Mesendoderm (in vitro differentiated cells): Measurements from ENCODE around the gene FILIP1L.
"Not testable (repeated sequence)": the region's sequence is repeated elsewhere in the genome, so short reads cannot be mapped to it uniquely, and the experiment has no call there.

Source experiments
- DNase-seq: peaks from one replicate; pipeline ENCODE4 v3.0.0; 2013
- H2AK5ac ChIP-seq: 2 replicates; pipeline ENCODE4 v1.6.1; 2013; ENCODE audit warnings: low read length, inconsistent platforms
- H2BK120ac ChIP-seq: 2 replicates; pipeline ENCODE4 v1.6.1; 2013; ENCODE audit warnings: low read depth, mild to moderate bottlenecking, low read length, moderate library complexity, mixed read lengths
- H2BK15ac ChIP-seq: replicated peaks from 2 replicates; pipeline ENCODE4 v1.6.1; 2013; ENCODE audit warnings: low read depth, mild to moderate bottlenecking, moderate library complexity
- H2BK5ac ChIP-seq: 2 replicates; pipeline ENCODE4 v1.6.1; 2013; ENCODE audit warnings: low read length, inconsistent platforms
- H3K18ac ChIP-seq: 2 replicates; pipeline ENCODE4 v1.6.1; 2013; ENCODE audit warnings: mild to moderate bottlenecking, low read length, mixed read lengths
- H3K23ac ChIP-seq: one replicate; pipeline ENCODE4 v1.6.1; 2013; ENCODE audit warnings: low read length
- H3K27ac ChIP-seq: 2 replicates; pipeline ENCODE4 v1.5.1; 2013; ENCODE audit warnings: low read depth, mild to moderate bottlenecking, inconsistent platforms, low read length, moderate library complexity
- H3K27me3 ChIP-seq: 2 replicates; pipeline ENCODE4 v1.6.1; 2013; ENCODE audit warnings: low read length, control low read depth, mild to moderate bottlenecking, inconsistent platforms; ENCODE audit not compliant: insufficient read depth, poor library complexity
- H3K36me3 ChIP-seq: 2 replicates; pipeline ENCODE4 v1.6.1; 2013; ENCODE audit warnings: low read length, inconsistent platforms; ENCODE audit not compliant: control insufficient read depth, insufficient read depth
- H3K4ac ChIP-seq: one replicate; pipeline ENCODE4 v1.6.1; 2013; ENCODE audit warnings: low read depth, mild to moderate bottlenecking, low read length, moderate library complexity
- H3K4me1 ChIP-seq: 2 replicates; pipeline ENCODE4 v1.6.1; 2013; ENCODE audit warnings: low read depth, low read length, inconsistent platforms; ENCODE audit not compliant: control insufficient read depth
- H3K4me2 ChIP-seq: 2 replicates; pipeline ENCODE4 v1.6.1; 2013; ENCODE audit warnings: low read length
- H3K4me3 ChIP-seq: 2 replicates; pipeline ENCODE4 v1.5.1; 2013; ENCODE audit warnings: mild to moderate bottlenecking, low read length
- H3K56ac ChIP-seq: one replicate; pipeline ENCODE4 v1.6.1; 2013; ENCODE audit warnings: low read length
- H3K79me1 ChIP-seq: 2 replicates; pipeline ENCODE4 v1.6.1; 2013; ENCODE audit warnings: low read length, inconsistent platforms
- H3K79me2 ChIP-seq: 2 replicates; pipeline ENCODE4 v1.6.1; 2013; ENCODE audit warnings: mild to moderate bottlenecking, low read length; ENCODE audit not compliant: control insufficient read depth, insufficient read depth
- H3K9ac ChIP-seq: 2 replicates; pipeline ENCODE4 v1.6.1; 2013; ENCODE audit warnings: low read length, inconsistent platforms
- H4K5ac ChIP-seq: one replicate; pipeline ENCODE4 v1.6.1; 2013; ENCODE audit warnings: low read length
- H4K8ac ChIP-seq: one replicate; pipeline ENCODE4 v1.6.1; 2013; ENCODE audit warnings: low read depth, mild to moderate bottlenecking, control low read depth, low read length, moderate library complexity
- WGBS: extraction: QIAGEN DNeasy Blood & Tissue Kit; methylation state at CpG from one replicate; pipeline ENCODE4 v1.1.7; 2013; ENCODE audit warnings: low lambda C conversion rate, missing lambda C conversion rate; ENCODE audit not compliant: insufficient coverage; ENCODE audit errors: extremely low coverage; 5-methylcytosine and 5-hydroxymethylcytosine counted together

The FILIP1L gene

GRCh38 chr3:100097919-100098783, 16.1 kb downstream of the FILIP1L start:
- H3K23ac ChIP-seq, result no peak overlapping the region
- H3K27ac ChIP-seq, result no peak overlapping the region
- no peak overlapping the region for H3K9ac ChIP-seq
- H3K56ac ChIP-seq, result no peak overlapping the region
- no peak overlapping the region for H2BK15ac ChIP-seq
- no peak overlapping the region for H2BK5ac ChIP-seq
- H3K4ac ChIP-seq, result no peak overlapping the region
- H3K27me3 ChIP-seq, result no peaks in the 10 kb centered on the region
- no peak overlapping the region for H3K4me2 ChIP-seq
- H2AK5ac ChIP-seq, result no peak overlapping the region
- no peak overlapping the region for H3K18ac ChIP-seq
- H3K79me1 ChIP-seq, result no peaks in the 10 kb centered on the region
- H4K8ac ChIP-seq, result no peak overlapping the region
- H3K79me2 ChIP-seq, result no peaks in the 10 kb centered on the region
- no peak for DNase-seq
- no peak overlapping the region for H2BK120ac ChIP-seq
- no peak overlapping the region for H3K4me3 ChIP-seq
- no peak overlapping the region for H4K5ac ChIP-seq
- no peaks in the 10 kb centered on the region for H3K4me1 ChIP-seq
- no peaks in the 10 kb centered on the region for H3K36me3 ChIP-seq
- no CpG with 5 or more reads among the region's 6 CpGs for WGBS

- Histone ChIP-seq H3K4me2 (no peak overlapping the region), H3K18ac (no peak overlapping the region), H3K27ac (no peak overlapping the region), H2BK15ac (no peak overlapping the region), H3K4me3 (no peak overlapping the region), H3K9ac (no peak overlapping the region), H3K27me3 (no peaks in the 10 kb centered on the region), H3K36me3 (no peaks in the 10 kb centered on the region), H3K56ac (no peak overlapping the region), H3K23ac (no peak overlapping the region), H4K8ac (no peak overlapping the region), H3K79me1 (no peaks in the 10 kb centered on the region), H2BK5ac (no peak overlapping the region), H2AK5ac (no peak overlapping the region), H3K79me2 (no peaks in the 10 kb centered on the region), H4K5ac (no peak overlapping the region), H3K4ac (no peak overlapping the region), H3K4me1 (no peaks in the 10 kb centered on the region), H2BK120ac (no peak overlapping the region)
- no CpG with 5 or more reads among the region's 2 CpGs for WGBS
- no peak for DNase-seq
Observed at GRCh38 chr3:100096866-100097265, 17.4 kb downstream of the FILIP1L start.

- H2BK15ac ChIP-seq, H3K27ac ChIP-seq, H3K4ac ChIP-seq, H4K5ac ChIP-seq, H2BK5ac ChIP-seq, H3K9ac ChIP-seq, H3K79me2 ChIP-seq, DNase-seq, H3K4me3 ChIP-seq, H3K23ac ChIP-seq, H3K27me3 ChIP-seq, H2BK120ac ChIP-seq, H2AK5ac ChIP-seq, H3K18ac ChIP-seq, H3K56ac ChIP-seq, H3K4me1 ChIP-seq, H3K36me3 ChIP-seq, H4K8ac ChIP-seq, H3K79me1 ChIP-seq, H3K4me2 ChIP-seq: not testable (repeated sequence)
- no CpG with 5 or more reads among the region's 1 CpG for WGBS
Observed at GRCh38 chr3:100096286-100096685, 18.0 kb downstream of the FILIP1L start.

- no peak overlapping the region for H3K4ac ChIP-seq
- no CpG with 5 or more reads among the region's 1 CpG for WGBS
- no peak overlapping the region for H2BK120ac ChIP-seq
- H3K9ac ChIP-seq, result no peak overlapping the region
- no peak overlapping the region for H3K23ac ChIP-seq
- no peak for DNase-seq
- H3K18ac ChIP-seq, result no peak overlapping the region
- no peak overlapping the region for H4K5ac ChIP-seq
- H3K56ac ChIP-seq, result no peak overlapping the region
- no peak overlapping the region for H2AK5ac ChIP-seq
- H3K4me3 ChIP-seq, result no peak overlapping the region
- H3K4me1 ChIP-seq, result no peaks in the 10 kb centered on the region
- no peak overlapping the region for H3K27ac ChIP-seq
- H3K79me2 ChIP-seq, result no peaks in the 10 kb centered on the region
- no peak overlapping the region for H2BK5ac ChIP-seq
- no peaks in the 10 kb centered on the region for H3K36me3 ChIP-seq
- H2BK15ac ChIP-seq, result no peak overlapping the region
- no peaks in the 10 kb centered on the region for H3K79me1 ChIP-seq
- H3K4me2 ChIP-seq, result no peak overlapping the region
- no peak overlapping the region for H4K8ac ChIP-seq
- no peaks in the 10 kb centered on the region for H3K27me3 ChIP-seq
Observed at GRCh38 chr3:100093831-100094230, 20.5 kb downstream of the FILIP1L start.

GRCh38 chr3:100090669-100091005, 23.7 kb downstream of the FILIP1L start:
- Histone ChIP-seq H3K9ac (no peak overlapping the region), H3K79me1 (no peaks in the 10 kb centered on the region), H2BK120ac (no peak overlapping the region), H3K4me2 (no peak overlapping the region), H3K36me3 (no peaks in the 10 kb centered on the region), H3K4ac (no peak overlapping the region), H2AK5ac (no peak overlapping the region), H3K23ac (no peak overlapping the region), H2BK15ac (no peak overlapping the region), H3K27ac (no peak overlapping the region), H3K27me3 (no peaks in the 10 kb centered on the region), H4K5ac (no peak overlapping the region), H3K4me1 (no peaks in the 10 kb centered on the region), H3K56ac (no peak overlapping the region), H3K4me3 (no peak overlapping the region), H3K79me2 (no peaks in the 10 kb centered on the region), H2BK5ac (no peak overlapping the region), H3K18ac (no peak overlapping the region), H4K8ac (no peak overlapping the region)
- no peak for DNase-seq
